ENCODE measurements around the gene CAPRIN2.

Gene CAPRIN2

DNA sequence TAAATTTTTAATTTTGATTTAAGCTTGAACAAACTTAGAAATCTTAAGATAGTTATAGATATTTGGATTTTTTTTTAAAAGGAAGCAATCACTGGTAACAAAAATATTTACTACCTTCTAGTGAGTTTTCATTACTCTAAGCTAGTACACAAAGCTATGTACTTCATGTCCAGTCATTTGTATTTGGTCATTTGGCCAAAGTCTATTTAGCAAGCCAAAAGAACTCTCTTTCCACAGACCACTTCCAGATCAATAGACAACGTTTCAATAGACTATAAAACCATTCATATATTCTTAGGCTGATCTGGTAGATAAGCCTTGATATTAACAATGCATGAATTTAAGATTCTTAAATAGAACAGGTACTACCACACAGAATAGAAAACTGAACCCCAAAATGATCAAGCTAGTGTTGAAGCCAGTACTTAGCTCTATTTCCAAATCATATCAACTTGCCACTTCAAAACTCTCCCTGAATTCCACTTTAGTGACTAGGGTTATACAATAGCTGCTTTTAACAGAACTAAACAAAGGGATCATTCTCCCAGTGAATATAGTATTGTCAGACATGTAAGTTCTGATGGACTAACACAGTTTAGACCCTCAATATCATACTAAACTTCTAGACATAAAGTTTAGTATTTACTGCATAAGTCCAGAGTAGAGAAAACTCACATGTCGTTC, 21.7 kb downstream of the CAPRIN2 start:
- TF ChIP-seq, protein P1, sequence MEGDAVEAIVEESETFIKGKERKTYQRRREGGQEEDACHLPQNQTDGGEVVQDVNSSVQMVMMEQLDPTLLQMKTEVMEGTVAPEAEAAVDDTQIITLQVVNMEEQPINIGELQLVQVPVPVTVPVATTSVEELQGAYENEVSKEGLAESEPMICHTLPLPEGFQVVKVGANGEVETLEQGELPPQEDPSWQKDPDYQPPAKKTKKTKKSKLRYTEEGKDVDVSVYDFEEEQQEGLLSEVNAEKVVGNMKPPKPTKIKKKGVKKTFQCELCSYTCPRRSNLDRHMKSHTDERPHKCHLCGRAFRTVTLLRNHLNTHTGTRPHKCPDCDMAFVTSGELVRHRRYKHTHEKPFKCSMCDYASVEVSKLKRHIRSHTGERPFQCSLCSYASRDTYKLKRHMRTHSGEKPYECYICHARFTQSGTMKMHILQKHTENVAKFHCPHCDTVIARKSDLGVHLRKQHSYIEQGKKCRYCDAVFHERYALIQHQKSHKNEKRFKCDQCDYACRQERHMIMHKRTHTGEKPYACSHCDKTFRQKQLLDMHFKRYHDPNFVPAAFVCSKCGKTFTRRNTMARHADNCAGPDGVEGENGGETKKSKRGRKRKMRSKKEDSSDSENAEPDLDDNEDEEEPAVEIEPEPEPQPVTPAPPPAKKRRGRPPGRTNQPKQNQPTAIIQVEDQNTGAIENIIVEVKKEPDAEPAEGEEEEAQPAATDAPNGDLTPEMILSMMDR (IDR thresholded peaks at IDR 0.05; ENCODE audit: insufficient read depth, low read depth, low read length, missing control alignments), result no peak
- no peak for DNase-seq (ENCODE audit: low read depth)
- no peak overlapping the region for H3K4me3 ChIP-seq (ENCODE audit: low read length)

DNA sequence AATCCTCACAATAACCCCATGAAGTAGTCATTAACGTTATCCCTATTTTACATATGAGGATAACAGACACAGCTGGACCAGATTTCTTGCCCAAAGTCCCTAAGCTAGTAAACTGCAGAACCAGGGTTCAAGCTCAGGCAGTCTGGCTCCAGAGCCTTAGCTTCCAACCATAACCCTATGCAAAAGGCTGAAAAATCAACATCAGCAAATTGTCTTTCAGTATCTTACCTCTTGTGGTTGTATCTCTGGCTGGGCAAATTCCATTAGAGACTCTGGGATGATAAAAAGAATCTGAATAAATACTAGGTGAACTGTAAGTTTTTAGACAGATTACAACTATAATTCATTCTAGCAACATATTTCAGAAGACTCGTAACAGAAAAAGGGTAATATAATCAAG, 24.7 kb downstream of the CAPRIN2 start:
- TF ChIP-seq, protein P1 (IDR thresholded peaks at IDR 0.05; ENCODE audit: insufficient read depth, low read depth, low read length, missing control alignments), result no peak
- no peak overlapping the region for H3K4me3 ChIP-seq (ENCODE audit: low read length)
- no peak for DNase-seq (ENCODE audit: low read depth)

DNA sequence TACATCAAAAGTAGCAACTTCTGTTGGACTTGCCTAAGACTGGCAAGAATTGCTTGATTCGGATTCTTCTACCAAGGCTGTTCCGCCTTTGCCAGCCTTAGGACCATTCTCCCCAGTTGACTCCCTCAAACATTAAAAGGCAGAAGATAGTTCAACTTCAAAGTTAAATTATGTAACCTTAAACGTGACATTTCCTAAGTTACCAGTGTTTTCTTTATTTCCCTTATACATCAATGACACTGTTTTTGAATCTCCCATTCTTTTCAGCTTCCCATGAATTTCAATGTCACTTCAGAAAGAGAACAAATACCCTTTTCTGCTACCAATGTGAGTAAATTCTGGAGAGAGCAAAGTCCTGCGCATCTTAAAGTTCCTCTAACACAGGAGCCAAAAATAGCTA, 25.2 kb downstream of the CAPRIN2 start:
- TF ChIP-seq, protein P1 (IDR thresholded peaks at IDR 0.05; ENCODE audit: insufficient read depth, low read depth, low read length, missing control alignments), result no peak
- no peak for DNase-seq (ENCODE audit: low read depth)

DNA sequence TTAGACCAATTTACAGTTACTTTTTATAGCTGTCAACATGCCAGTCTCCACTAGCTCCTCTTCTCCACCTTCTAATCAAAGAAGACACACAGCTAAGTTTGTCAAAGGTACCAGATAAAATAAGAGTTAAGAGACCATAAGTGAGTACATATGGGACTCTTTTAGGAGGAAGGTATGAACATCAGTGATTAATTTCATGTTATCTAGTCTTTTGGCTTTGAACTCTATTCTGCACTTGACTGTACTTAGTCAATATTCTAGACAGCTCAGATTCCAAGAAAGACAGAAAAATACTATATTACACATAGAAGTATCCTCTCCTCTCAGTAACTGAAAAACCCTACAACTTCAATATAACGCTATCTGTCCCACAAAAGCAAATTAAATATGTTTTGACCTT, 28.1 kb downstream of the CAPRIN2 start:
- TF ChIP-seq, protein P1 (IDR thresholded peaks at IDR 0.05; ENCODE audit: insufficient read depth, low read depth, low read length, missing control alignments), result no peak
- DNase-seq (ENCODE audit: low read depth), result no peak
- H3K4me3 ChIP-seq (ENCODE audit: low read length), result no peak overlapping the region

More for the DNA sequence above, 25.2 kb downstream of the CAPRIN2 start:
- no peak overlapping the region for H3K4me3 ChIP-seq (ENCODE audit: low read length)

DNA sequence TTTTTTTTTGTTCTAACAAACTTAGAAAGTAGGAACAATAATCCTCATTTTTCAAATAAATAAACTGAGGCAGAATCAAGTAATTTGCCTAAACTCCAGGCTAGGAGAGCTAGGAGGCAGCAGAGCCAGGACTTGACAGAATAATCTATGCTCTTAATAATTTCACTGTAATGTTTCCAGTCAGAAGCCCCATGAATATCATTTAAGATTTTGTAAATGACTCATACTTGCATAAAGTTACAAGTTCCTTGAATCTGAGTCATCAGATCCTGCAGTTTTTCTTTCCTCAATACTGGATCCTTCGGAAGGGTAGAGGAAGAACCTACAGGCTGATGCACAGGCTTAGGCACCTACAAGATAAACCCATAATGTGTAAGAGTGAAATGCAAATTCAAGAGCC, 29.0 kb downstream of the CAPRIN2 start:
- no peak overlapping the region for H3K4me3 ChIP-seq (ENCODE audit: low read length)
- DNase-seq (ENCODE audit: low read depth), result peak; percentile 75
- TF ChIP-seq, protein P1 (IDR thresholded peaks at IDR 0.05; ENCODE audit: insufficient read depth, low read depth, low read length, missing control alignments), result no peak

DNA sequence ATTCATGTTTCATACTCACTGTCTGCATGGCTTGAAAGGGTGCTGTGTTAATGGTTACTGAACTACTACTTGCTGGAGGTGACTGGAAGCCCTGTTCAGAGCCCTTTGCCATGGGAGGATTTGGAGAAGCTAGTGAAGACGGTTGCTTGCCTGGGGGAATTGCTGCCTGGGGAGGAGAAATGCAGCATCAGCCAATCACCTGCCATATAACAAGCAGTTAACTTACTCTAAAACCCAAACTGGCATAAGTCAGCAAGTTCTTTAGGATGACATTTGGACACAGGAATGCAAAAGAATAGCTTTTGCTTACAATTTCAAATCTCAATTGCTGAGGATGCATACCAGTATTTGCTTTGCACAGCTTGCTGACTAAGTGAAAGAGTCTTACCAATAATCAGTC, 35.7 kb downstream of the CAPRIN2 start:
- peak; percentile 39 for DNase-seq (ENCODE audit: low read depth)
- H3K4me3 ChIP-seq (ENCODE audit: low read length), result no peak overlapping the region
- TF ChIP-seq, protein P1 (IDR thresholded peaks at IDR 0.05; ENCODE audit: insufficient read depth, low read depth, low read length, missing control alignments), result no peak
